ENCODE measurements around the gene TSPYL1. TPM values are rescaled to one million over a fixed set of nuclear protein-coding genes. Genes with fewer than 3 reads are reported as not detected.
"Not testable (repeated sequence)": the region's sequence is repeated elsewhere in the genome, so short reads cannot be mapped to it uniquely, and the experiment has no call there.

TSPYL1 gene
- total and polyA plus RNA-seq, 8 donors = 61.9 to 100 (median 81.5) TPM

DNA sequence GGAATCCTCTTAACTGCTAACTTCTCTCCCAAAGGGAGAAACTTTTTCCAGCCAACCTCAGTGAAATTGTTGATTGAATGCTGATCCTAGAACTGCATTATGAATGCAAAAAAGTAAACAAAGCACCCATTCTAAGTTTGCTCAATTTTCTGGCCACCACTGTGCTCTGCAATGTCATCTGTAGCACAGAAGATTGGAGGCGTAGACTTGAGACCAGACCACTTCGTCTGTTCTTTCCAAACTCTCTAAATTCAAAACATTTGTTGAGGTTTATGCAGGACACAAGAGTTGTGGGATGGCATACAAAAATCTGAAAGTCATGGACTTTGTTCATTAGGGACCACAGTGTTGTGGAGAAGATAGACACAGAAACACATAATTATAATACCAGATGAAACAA is 11.1 kb upstream of the TSPYL1 start:
- Histone ChIP-seq H3K4me1 (peaks cover 0 to 6% of the 10 kb centered on the region in 2 donors), H3K4me3 (no peak overlapping the region), H3K9me3 (no peaks in the 10 kb centered on the region), H3K27me3 (no peaks in the 10 kb centered on the region), H3K27ac (no peak overlapping the region), H3K36me3 (no peaks in the 10 kb centered on the region)
- DNase-seq = no peak
- TF ChIP-seq, protein P1, sequence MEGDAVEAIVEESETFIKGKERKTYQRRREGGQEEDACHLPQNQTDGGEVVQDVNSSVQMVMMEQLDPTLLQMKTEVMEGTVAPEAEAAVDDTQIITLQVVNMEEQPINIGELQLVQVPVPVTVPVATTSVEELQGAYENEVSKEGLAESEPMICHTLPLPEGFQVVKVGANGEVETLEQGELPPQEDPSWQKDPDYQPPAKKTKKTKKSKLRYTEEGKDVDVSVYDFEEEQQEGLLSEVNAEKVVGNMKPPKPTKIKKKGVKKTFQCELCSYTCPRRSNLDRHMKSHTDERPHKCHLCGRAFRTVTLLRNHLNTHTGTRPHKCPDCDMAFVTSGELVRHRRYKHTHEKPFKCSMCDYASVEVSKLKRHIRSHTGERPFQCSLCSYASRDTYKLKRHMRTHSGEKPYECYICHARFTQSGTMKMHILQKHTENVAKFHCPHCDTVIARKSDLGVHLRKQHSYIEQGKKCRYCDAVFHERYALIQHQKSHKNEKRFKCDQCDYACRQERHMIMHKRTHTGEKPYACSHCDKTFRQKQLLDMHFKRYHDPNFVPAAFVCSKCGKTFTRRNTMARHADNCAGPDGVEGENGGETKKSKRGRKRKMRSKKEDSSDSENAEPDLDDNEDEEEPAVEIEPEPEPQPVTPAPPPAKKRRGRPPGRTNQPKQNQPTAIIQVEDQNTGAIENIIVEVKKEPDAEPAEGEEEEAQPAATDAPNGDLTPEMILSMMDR (IDR thresholded peaks at IDR 0.05) = no peak
- no peak for ATAC-seq
- intact Hi-C loops (cut with DNase I) = no loop called here

DNA sequence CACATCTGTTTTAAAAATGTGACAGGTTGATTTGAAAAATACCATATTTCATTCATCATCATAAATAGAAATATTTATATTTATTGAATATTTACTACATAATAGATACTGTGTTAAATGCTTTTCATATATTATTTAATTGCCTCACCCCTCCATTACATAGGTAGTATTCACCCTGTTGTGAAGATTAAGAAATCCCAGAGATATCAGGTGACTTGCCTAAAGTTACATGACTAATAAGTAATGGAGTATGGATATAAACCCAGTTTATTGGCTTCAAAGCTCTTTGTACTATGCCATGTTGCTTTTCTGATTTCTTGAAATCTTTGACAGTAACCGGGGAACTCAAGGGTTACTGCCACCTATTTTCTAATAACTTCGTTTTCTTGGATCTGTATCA is 10.1 kb upstream of the TSPYL1 start:
- intact Hi-C loops (cut with DNase I) = loop anchor here in 1 of 2 donors (10.0 kb wide), 1 partner anchor 245 kb away; no protein-coding TSS in a partner anchor
- Histone ChIP-seq H3K27me3 (no peaks in the 10 kb centered on the region), H3K9me3 (no peaks in the 10 kb centered on the region), H3K36me3 (no peaks in the 10 kb centered on the region), H3K4me1 (peaks cover 0 to 6% of the 10 kb centered on the region in 2 donors), H3K4me3 (no peak overlapping the region), H3K27ac (no peak overlapping the region)
- DNase-seq (no peak), ATAC-seq (no peak)
- TF ChIP-seq, protein P1 (IDR thresholded peaks at IDR 0.05) = no peak

DNA sequence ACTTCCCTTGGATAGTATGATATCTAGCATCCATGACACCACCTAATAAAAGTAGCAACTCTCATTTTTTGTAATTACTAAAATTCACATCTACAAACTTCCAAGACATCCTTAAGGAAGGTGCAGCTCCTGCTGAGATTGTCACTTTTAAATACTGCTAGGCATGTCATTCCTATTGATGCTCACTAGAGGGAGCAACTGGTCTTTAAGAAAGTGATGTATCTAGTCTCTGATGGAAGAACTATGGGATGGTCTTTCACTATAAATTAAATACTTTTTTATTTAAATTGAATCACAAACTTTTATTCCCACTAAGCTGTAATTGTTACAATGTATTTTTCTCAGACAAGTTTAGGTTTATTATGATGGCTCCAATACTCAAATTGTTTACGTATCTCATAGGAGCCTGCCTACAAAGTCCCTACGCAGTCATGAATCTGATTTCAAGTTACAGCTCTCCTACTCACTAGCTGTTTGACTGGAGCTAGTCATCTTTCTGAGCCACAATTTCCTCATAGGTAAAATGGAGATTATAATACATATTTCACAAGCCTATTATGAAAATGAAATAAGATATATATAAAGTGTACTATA is 8.1 kb upstream of the TSPYL1 start:
- Histone ChIP-seq H3K27me3 (no peaks in the 10 kb centered on the region), H3K27ac (no peak overlapping the region), H3K9me3 (no peaks in the 10 kb centered on the region), H3K36me3 (no peaks in the 10 kb centered on the region), H3K4me3 (no peak overlapping the region), H3K4me1 (peaks cover 0 to 6% of the 10 kb centered on the region in 2 donors)
- ATAC-seq (peak; percentile 89), DNase-seq (peak in 1 of 4 donors; percentile 50)
- TF ChIP-seq, protein P1 (IDR thresholded peaks at IDR 0.05) = peak; percentile 73 to 84
- intact Hi-C loops (cut with DNase I) = loop anchor here in 1 of 2 donors (10.0 kb wide), 1 partner anchor 247 kb away; no protein-coding TSS in a partner anchor

DNA sequence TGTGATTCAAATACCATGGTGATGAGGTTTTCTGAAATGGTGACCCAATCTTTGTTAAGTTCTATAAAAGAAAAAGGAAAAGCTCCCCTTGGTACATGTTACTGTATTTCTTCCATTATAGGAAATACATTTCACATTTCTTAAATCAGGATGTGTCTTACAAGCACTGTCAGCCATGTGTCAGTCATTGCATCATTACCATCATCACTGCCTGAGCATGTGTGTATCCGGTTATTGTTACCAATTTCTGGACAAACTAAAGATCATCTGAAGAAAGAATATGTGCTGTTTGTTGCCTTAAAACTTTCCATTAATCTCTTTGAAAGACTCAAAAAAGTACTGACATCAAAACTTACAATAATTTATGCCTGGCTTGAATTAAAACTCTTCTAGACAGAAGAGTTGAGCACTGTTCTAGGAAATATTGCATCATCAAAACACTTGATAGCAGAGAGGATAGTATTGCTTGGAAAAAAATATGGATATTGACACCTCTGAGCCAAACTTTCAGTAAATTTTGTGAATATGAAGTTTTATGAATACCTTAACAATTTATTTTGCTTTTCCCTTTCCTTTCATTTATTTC is 7.1 kb upstream of the TSPYL1 start:
- no peak overlapping the region for H3K4me3 ChIP-seq
- H3K27ac ChIP-seq = no peak overlapping the region
- H3K9me3 ChIP-seq = no peaks in the 10 kb centered on the region
- no peaks in the 10 kb centered on the region for H3K27me3 ChIP-seq
- intact Hi-C loops (cut with DNase I) = loop anchor here in 1 of 2 donors (10.0 kb wide), 1 partner anchor 248 kb away; no protein-coding TSS in a partner anchor
- DNase-seq (no peak), ATAC-seq (no peak)
- H3K36me3 ChIP-seq = no peaks in the 10 kb centered on the region
- H3K4me1 ChIP-seq = peaks cover 0 to 6% of the 10 kb centered on the region in 2 donors
- TF ChIP-seq, protein P1 (IDR thresholded peaks at IDR 0.05) = no peak

DNA sequence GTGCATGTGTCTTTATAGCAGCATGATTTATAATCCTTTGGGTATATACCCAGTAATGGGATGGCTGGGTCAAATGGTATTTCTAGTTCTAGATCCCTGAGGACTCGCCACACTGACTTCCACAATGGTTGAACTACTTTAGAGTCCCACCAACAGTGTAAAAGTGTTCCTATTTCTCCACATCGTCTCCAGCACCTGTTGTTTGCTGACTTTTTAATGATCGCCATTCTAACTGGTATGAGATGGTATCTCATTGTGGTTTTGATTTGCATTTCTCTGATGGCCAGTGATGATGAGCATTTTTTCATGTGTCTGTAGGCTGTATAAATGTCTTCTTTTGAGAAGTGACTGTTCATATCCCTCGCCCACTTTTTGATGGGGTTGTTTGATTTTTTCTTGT is 5.3 kb upstream of the TSPYL1 start:
- not testable (repeated sequence) for ATAC-seq, H3K4me3 ChIP-seq, H3K36me3 ChIP-seq, DNase-seq, H3K27ac ChIP-seq, H3K9me3 ChIP-seq, H3K27me3 ChIP-seq
- peaks cover 0 to 13% of the 10 kb centered on the region in 2 donors for H3K4me1 ChIP-seq
- intact Hi-C loops (cut with DNase I) = loop anchor here in 1 of 2 donors (10.0 kb wide), 1 partner anchor 250 kb away; no protein-coding TSS in a partner anchor
